SK-N-SH (cell line): ENCODE measurements around the gene GRIN2A.

Experiments
- CTCF ChIP-seq: fragments of 200-600 bp; sonication (generic); IDR thresholded peaks from 2 replicates; pipeline ENCODE4 v1.6.1; 2017; ENCODE audit warnings: antibody characterized with exemption, mild to moderate bottlenecking, moderate library complexity
- EP300 ChIP-seq, 2 experiments: IDR thresholded peaks; 2 replicates each; pipeline versions ENCODE4 v1.4.0 to v1.6.1; 2012; ENCODE audit warnings: borderline replicate concordance in 1 of 2, low read depth in 1 of 2, low read length in 1 of 2
- EZH2phosphoT487 ChIP-seq: fragments of 200-600 bp; sonication (generic); IDR thresholded peaks from 2 replicates; pipeline ENCODE4 v1.6.1; 2017; ENCODE audit warnings: low read depth, mixed run types, mild to moderate bottlenecking, antibody characterized with exemption, moderate library complexity, borderline replicate concordance
- GABPA ChIP-seq: IDR thresholded peaks from 2 replicates; pipeline ENCODE4 v1.4.0; 2012; ENCODE audit warnings: low read depth, mild to moderate bottlenecking
- MXI1 ChIP-seq: IDR thresholded peaks from 2 replicates; pipeline ENCODE4 v1.6.1; 2012; ENCODE audit warnings: mild to moderate bottlenecking, low read depth, low read length, improper control_type of control experiment
- NFIC ChIP-seq: IDR thresholded peaks from 2 replicates; pipeline ENCODE4 v1.4.0; 2012; ENCODE audit warnings: borderline replicate concordance
- POLR2AphosphoS5 ChIP-seq: IDR thresholded peaks from 2 replicates; pipeline ENCODE4 v1.6.1; 2012; ENCODE audit warnings: low read depth, low read length
- RAD21 ChIP-seq: IDR thresholded peaks from 2 replicates; pipeline ENCODE4 v1.6.1; 2012; ENCODE audit warnings: mild to moderate bottlenecking, low read length
- SMC3 ChIP-seq: IDR thresholded peaks from 2 replicates; pipeline ENCODE4 v1.6.1; 2012; ENCODE audit warnings: low read depth, low read length, improper control_type of control experiment
- TAF1 ChIP-seq: IDR thresholded peaks from 2 replicates; pipeline ENCODE4 v1.6.1; 2012; ENCODE audit warnings: low read depth, mild to moderate bottlenecking, low read length, moderate library complexity, borderline replicate concordance
- YY1 ChIP-seq: IDR thresholded peaks from 2 replicates; pipeline ENCODE4 v1.4.0; 2012; ENCODE audit warnings: low read depth, mild to moderate bottlenecking
- TF ChIP-seq, protein P1 (sequence below): IDR thresholded peaks from 2 replicates; pipeline ENCODE4 v1.4.0; 2012; ENCODE audit warnings: low read depth
- TF ChIP-seq, protein P2 (sequence below): IDR thresholded peaks from 2 replicates; pipeline ENCODE4 v1.4.0; 2012; ENCODE audit warnings: low read depth, borderline replicate concordance

DNA sequence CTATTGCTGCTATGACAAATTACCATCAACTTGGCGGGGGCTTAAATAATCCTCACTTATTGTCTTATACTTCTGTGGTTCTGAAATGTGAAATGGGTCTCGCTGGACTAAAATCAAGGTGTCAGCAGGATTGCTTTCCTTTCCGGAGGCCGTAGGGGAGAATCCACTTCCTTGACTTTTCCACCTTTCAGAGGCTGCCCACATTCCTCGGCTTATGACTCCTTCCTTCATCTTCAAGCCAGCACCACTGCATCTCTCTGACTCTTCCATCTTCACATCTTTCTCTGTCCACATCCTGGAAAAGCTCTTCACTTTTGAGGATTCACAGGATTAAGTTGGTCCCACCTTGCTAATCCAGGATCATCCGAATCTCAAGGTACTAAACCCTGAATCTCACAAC is 217.8 kb downstream of the GRIN2A start:
- TF ChIP-seq, protein P1, sequence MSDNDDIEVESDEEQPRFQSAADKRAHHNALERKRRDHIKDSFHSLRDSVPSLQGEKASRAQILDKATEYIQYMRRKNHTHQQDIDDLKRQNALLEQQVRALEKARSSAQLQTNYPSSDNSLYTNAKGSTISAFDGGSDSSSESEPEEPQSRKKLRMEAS: no peak
- TF ChIP-seq POLR2AphosphoS5 (no peak), TAF1 (no peak), RAD21 (no peak), CTCF (no peak), GABPA (no peak), YY1 (no peak), SMC3 (no peak), MXI1 (no peak), NFIC (no peak), EZH2phosphoT487 (no peak), EP300 (IDR thresholded peaks at IDR 0.05; ENCODE audit: borderline replicate concordance in 1 of 2, low read depth in 1 of 2, low read length in 1 of 2) (no peak)
- TF ChIP-seq, protein P2, sequence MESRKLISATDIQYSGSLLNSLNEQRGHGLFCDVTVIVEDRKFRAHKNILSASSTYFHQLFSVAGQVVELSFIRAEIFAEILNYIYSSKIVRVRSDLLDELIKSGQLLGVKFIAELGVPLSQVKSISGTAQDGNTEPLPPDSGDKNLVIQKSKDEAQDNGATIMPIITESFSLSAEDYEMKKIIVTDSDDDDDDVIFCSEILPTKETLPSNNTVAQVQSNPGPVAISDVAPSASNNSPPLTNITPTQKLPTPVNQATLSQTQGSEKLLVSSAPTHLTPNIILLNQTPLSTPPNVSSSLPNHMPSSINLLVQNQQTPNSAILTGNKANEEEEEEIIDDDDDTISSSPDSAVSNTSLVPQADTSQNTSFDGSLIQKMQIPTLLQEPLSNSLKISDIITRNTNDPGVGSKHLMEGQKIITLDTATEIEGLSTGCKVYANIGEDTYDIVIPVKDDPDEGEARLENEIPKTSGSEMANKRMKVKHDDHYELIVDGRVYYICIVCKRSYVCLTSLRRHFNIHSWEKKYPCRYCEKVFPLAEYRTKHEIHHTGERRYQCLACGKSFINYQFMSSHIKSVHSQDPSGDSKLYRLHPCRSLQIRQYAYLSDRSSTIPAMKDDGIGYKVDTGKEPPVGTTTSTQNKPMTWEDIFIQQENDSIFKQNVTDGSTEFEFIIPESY: no peak
